D721Med (cell line): ENCODE results near the gene TCF4.

Experiments used
- DNase-seq: peaks from one replicate; pipeline ENCODE4 v3.0.0; 2011; ENCODE audit warnings: low spot score; ENCODE audit not compliant: insufficient read length
- FAIRE-seq: peaks from 2 replicates; lab custom pipeline; 2011; peaks lifted over from hg19 to GRCh38; lab: Jason Lieb, UNC
- TF ChIP-seq, protein P1 (sequence below): IDR thresholded peaks from 2 replicates; pipeline ENCODE4 v1.5.1; 2012; ENCODE audit warnings: mild to moderate bottlenecking, control low read depth; ENCODE audit not compliant: insufficient read depth; ENCODE audit errors: missing control alignments

Gene TCF4

GRCh38 chr18:55229682-55230081, 358.3 kb downstream of the TCF4 start:
- FAIRE-seq (no peak), DNase-seq (no peak)
- TF ChIP-seq, protein P1, sequence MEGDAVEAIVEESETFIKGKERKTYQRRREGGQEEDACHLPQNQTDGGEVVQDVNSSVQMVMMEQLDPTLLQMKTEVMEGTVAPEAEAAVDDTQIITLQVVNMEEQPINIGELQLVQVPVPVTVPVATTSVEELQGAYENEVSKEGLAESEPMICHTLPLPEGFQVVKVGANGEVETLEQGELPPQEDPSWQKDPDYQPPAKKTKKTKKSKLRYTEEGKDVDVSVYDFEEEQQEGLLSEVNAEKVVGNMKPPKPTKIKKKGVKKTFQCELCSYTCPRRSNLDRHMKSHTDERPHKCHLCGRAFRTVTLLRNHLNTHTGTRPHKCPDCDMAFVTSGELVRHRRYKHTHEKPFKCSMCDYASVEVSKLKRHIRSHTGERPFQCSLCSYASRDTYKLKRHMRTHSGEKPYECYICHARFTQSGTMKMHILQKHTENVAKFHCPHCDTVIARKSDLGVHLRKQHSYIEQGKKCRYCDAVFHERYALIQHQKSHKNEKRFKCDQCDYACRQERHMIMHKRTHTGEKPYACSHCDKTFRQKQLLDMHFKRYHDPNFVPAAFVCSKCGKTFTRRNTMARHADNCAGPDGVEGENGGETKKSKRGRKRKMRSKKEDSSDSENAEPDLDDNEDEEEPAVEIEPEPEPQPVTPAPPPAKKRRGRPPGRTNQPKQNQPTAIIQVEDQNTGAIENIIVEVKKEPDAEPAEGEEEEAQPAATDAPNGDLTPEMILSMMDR = no peak

DNA sequence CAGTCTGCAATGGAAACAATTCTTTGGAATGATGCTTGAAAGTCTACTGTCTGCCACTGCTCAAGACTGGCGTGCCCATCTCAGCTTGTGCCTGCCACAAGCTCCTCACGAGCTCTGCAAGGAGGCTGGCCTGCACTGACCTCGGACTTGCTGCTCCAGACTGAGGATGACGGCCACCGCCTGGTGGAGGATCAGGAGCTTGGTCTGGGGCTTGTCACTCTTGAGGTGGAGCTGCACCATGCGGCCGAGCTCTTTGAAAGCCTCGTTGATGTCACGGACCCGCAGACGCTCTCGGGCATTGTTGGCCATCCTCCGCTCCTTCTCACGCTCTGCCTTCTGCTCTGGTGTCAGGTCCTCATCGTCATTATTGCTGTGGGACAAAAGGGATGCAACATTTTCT, 359.3 kb downstream of the TCF4 start:
- FAIRE-seq = no peak
- no peak for DNase-seq
- TF ChIP-seq, protein P1 = no peak

- DNase-seq = no peak
- peak; percentile 94 for FAIRE-seq
- TF ChIP-seq, protein P1 = no peak
These were observed 359.8 kb downstream of the TCF4 start for GRCh38 chr18:55228191-55228590.

- TF ChIP-seq, protein P1 = no peak
- no peak for FAIRE-seq
- DNase-seq = no peak
These were observed 360.2 kb downstream of the TCF4 start for GRCh38 chr18:55227771-55228170.

DNA sequence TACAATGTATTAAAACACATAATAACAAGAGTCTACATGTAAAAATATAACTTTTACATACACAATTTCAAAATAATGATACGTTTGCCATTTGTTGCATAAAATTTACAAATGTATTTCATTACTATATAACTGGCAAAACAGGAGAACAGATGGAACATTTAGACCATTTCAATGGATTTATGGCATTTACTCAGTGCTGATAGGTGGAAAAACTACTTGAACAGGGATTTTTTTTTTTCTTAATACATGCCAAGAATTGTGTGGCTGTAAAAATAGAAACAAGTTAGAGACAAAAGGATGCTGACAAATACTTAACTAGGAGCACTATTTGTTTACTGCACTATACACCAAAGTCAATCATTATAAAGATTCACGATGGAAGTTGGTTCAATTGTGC, 361.9 kb downstream of the TCF4 start:
- FAIRE-seq = no peak
- no peak for DNase-seq
- TF ChIP-seq, protein P1 = no peak

DNA sequence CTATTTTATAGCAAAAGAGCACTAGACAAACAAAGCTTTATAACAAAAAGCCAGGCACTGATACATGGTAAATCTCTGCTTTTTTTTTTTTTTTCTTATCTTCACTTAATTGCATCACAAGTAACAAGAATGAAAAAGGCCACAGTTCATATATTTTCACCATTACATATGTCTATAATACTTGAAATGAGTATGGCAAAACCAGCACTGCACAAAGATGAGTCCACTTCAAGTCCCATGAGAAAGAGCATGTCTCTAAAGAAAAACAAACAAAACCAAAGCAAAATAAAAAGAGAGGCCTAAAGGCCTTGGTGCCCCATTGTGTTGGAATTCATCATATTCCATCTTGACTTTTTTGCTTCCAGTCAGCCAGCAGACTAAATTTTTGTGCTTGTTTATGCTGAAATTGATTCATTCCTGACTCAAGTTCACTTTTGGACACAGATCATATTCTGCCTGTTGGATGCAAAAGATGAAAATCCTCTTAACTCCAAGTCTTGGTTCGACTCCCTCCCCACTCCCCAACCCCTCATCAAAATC, 363.8 kb downstream of the TCF4 start:
- TF ChIP-seq, protein P1 = no peak
- FAIRE-seq = no peak
- DNase-seq = no peak

DNA sequence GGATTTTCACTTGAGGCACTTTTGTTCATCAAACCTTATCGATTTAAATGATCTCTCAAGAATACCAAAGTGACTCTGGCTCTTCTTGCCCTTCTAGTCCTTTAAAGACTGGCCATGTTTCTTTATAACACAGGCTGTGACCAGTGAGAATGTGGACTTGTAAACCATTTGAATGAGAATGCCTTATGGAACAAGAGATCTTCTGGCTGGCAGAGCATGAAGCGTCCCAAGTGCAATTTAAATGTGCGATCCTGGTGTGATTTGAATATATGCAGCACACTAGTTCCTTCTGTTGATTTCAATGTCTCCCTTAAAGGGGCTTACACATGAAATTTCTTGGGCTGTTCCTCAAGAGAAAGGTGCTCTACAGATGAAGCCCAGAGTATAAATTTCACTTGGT, 366.4 kb downstream of the TCF4 start:
- TF ChIP-seq, protein P1 = no peak
- no peak for FAIRE-seq
- DNase-seq = no peak
